Colon (tissue), 2 donors: ENCODE measurements around the gene SUV39H1.

Source experiments
- FAIRE-seq: peaks from 2 replicates; lab custom pipeline; 2012; peaks lifted over from hg19 to GRCh38; lab: Jason Lieb, UNC
- donor health status: control.
- donor health status: control.

SUV39H1 gene

GRCh38 chrX:48715072-48715471, 18.5 kb downstream of the SUV39H1 start:
- FAIRE-seq: no peak

- no peak for FAIRE-seq
These were observed 19.5 kb downstream of the SUV39H1 start for GRCh38 chrX:48715876-48716502.

GRCh38 chrX:48719958-48720357, 23.4 kb downstream of the SUV39H1 start:
- no peak for FAIRE-seq

GRCh38 chrX:48720577-48721250, 24.2 kb downstream of the SUV39H1 start:
- FAIRE-seq: no peak

- no peak for FAIRE-seq
These were observed 25.4 kb downstream of the SUV39H1 start for GRCh38 chrX:48721916-48722315.

GRCh38 chrX:48726596-48726995, 30.1 kb downstream of the SUV39H1 start:
- no peak for FAIRE-seq

- no peak for FAIRE-seq
These were observed 32.1 kb downstream of the SUV39H1 start for GRCh38 chrX:48728653-48729052.

- no peak for FAIRE-seq
These were observed 39.8 kb downstream of the SUV39H1 start for GRCh38 chrX:48736303-48736702.

GRCh38 chrX:48736878-48737212, 40.3 kb downstream of the SUV39H1 start:
- no peak for FAIRE-seq

GRCh38 chrX:48737213-48737938, 40.8 kb downstream of the SUV39H1 start:
- peak; percentile 77 for FAIRE-seq

GRCh38 chrX:48737940-48738339, 41.4 kb downstream of the SUV39H1 start:
- no peak for FAIRE-seq

- FAIRE-seq: no peak
These were observed 45.3 kb downstream of the SUV39H1 start for GRCh38 chrX:48741834-48742233.

- FAIRE-seq: no peak
These were observed 48.7 kb downstream of the SUV39H1 start for GRCh38 chrX:48745222-48745621.

GRCh38 chrX:48747415-48748016, 51.0 kb downstream of the SUV39H1 start:
- no peak for FAIRE-seq

GRCh38 chrX:48749182-48749581, 52.6 kb downstream of the SUV39H1 start:
- FAIRE-seq: no peak

GRCh38 chrX:48751343-48751742, 54.8 kb downstream of the SUV39H1 start:
- no peak for FAIRE-seq

GRCh38 chrX:48752498-48752897, 56.0 kb downstream of the SUV39H1 start:
- no peak for FAIRE-seq

GRCh38 chrX:48753708-48754228, 57.2 kb downstream of the SUV39H1 start:
- FAIRE-seq: no peak

- FAIRE-seq: no peak
These were observed 57.7 kb downstream of the SUV39H1 start for GRCh38 chrX:48754238-48754637.
